GM13977 (cell line): ENCODE measurements around the gene GNPTAB.
A peak's percentile ranks its signal among the peaks of the same experiment; 100 is the strongest.

Experiments used
- DNase-seq: peaks from one replicate; pipeline ENCODE4 v3.0.0; 2012; ENCODE audit warnings: low spot score
- in situ Hi-C: fragments of 300-500 bp; cut with MboI; formaldehyde crosslinking; loops from one replicate; pipeline ENCODE4 v1.12.0; 2022; ENCODE audit warnings: low sequenced_read_pairs, low pct_unique_long_range_greater_than_20kb, mixed read lengths, inconsistent platforms; ENCODE audit not compliant: unreplicated experiment
- TF ChIP-seq, protein P1 (sequence below): IDR thresholded peaks from 2 replicates; pipeline ENCODE4 v1.5.1; 2012; ENCODE audit warnings: mild to moderate bottlenecking, control low read depth; ENCODE audit not compliant: insufficient read depth; ENCODE audit errors: extremely low read depth, missing control alignments

The GNPTAB gene

DNA sequence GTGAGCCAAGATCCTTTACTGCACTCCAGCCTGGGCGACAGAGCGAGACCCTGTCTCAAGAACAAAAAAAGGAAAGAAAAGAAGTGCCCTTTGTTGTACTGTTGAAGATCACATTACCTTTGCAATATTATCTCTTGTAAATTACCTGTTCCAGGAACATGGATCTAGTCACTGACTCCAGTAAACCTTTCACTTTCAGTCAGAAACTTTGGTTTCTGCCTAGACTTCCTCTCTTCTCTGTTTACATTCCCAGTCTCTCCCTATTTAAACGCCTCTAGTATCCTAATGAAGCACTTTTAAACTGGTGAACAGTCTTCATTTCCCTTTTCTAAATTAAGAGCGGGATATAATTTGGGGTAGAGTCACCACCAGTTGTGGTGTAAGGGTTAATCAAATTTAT lies 120.5 kb downstream of the GNPTAB start:
- TF ChIP-seq, protein P1, sequence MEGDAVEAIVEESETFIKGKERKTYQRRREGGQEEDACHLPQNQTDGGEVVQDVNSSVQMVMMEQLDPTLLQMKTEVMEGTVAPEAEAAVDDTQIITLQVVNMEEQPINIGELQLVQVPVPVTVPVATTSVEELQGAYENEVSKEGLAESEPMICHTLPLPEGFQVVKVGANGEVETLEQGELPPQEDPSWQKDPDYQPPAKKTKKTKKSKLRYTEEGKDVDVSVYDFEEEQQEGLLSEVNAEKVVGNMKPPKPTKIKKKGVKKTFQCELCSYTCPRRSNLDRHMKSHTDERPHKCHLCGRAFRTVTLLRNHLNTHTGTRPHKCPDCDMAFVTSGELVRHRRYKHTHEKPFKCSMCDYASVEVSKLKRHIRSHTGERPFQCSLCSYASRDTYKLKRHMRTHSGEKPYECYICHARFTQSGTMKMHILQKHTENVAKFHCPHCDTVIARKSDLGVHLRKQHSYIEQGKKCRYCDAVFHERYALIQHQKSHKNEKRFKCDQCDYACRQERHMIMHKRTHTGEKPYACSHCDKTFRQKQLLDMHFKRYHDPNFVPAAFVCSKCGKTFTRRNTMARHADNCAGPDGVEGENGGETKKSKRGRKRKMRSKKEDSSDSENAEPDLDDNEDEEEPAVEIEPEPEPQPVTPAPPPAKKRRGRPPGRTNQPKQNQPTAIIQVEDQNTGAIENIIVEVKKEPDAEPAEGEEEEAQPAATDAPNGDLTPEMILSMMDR: no peak
- DNase-seq: no peak
- in situ Hi-C loops: no loop called here

DNA sequence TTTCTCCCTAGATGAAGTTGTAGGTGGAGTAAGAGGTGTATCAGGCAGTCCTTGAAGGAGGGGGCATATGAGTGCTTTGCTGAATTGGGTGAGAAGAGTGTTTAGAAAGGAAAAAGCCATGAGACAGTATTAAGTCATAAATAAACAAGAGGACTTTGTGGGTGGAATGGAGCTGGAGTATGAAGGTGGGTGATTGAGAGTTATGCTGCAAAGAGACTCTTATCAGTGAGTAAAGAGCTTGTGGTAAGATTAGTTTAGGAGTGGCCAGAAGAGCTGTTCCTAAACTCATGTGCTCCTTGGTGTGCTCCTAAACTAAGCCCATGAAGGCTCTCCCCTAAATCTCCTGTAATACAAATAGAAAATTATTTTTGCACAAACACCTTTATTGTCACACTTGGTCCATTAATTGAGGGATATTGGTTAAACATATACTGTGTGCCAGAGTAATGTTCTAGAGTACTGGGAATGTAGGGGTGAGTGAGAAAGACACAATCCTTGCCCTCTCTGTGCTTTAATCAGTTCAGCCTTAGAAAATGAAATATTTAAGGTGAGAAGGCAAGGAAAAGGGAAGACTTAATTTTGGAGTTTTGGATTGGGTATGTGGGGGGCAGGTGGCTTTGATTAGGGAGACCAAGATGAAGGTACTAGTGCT lies 123.5 kb downstream of the GNPTAB start:
- in situ Hi-C loops: no loop called here
- TF ChIP-seq, protein P1: no peak
- no peak for DNase-seq

DNA sequence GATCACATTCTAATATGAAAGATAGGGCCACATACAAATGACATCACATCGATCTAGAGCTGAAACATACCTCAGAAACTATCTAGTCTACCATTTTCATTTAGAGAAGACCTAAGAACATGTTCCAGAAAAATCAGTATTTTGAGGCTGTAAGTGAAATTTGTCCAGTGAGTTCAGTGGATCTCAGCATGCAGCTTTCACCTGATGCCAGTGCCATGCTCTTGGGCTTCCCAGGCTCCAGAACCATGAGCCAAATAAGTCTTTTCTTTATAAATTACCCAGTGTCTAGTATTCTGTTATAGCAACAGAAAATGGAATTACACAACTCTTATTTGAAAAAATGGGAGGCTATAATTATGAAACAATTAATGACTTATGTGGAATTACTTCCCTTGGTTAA lies 124.4 kb downstream of the GNPTAB start:
- TF ChIP-seq, protein P1: no peak
- in situ Hi-C loops: no loop called here
- no peak for DNase-seq

DNA sequence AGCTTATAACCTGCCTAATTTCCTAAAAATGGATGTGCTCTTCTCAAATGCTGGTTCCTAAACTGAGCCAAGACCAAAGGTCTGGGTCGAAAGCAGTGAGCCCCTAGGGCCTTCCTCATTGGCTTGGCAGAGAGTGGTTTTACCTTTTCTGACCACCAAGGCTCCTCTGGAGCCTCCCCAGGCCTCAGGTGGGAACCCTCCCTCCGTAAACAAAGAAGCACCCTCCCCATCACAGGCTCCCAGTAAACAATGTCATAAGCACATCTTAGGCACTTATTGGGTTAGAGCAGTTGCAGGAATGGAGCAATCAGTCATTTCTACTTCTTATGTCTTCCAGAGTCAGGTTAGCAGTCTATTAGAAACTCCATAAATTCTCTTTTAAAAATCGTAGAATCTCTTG lies 127.3 kb downstream of the GNPTAB start:
- in situ Hi-C loops: no loop called here
- DNase-seq: no peak
- TF ChIP-seq, protein P1: no peak

DNA sequence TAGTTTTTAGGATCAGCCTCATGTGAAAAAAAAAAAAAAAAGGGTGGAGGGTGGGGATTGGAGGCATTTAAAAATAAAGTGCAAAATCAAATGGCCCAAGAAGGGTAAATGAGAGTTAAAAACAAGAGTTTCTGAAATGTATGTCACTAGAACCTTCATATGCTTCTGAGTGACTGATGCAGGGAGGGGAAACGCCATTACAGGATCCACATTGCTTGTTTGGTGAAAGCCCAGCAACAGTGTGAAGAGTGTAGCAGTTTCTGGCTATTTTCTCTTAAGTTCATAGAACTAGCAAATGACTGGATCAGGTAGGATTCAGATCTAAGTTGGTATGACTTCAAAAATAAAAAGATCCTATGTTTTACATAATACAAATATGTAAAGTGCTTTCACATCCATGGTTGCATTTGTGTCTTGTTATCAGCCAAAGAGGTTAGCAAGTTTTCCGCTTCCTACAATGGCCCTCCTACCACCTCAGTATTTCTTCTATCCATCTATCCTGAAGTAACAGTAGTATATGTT lies 130.4 kb downstream of the GNPTAB start:
- in situ Hi-C loops: no loop called here
- TF ChIP-seq, protein P1: no peak
- DNase-seq: no peak

DNA sequence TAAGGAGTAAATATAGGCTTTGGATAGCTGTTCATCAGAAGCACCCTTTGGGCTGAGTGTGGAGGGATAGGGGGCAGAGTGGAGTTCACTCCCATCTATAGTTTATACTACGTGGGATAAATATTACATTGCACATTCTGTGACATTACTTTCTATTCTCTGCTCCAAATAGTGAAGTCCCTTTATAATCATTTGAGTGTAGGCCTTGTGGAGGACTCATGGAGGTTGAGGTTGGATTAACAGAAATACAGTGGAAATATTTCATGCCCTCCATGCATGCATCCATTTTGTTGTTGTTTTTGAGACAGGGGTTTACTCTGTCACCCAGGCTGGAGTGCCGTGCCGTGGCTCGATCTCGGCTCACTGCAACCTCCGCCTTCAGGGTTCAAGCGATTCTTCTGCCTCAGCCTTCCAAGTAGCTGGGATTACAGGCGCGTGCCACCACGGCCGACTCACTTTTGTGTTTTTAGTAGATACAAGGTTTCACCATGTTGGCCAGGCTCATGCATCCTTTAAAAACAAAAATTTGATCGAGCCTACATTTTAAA lies 131.9 kb downstream of the GNPTAB start:
- in situ Hi-C loops: no loop called here
- TF ChIP-seq, protein P1: peak; percentile 34
- DNase-seq: peak; percentile 28
